Calu3 (cell line): ENCODE measurements around the gene RNF167. TPM values are rescaled to one million over a fixed set of nuclear protein-coding genes. Genes with fewer than 3 reads are reported as not detected.
A peak's percentile ranks its signal among the peaks of the same experiment; 100 is the strongest.

Experiments
- BruUV-seq: library from RNA; stranded (reverse); fragments of 400-500 nt; replicated peaks from 2 replicates; lab custom pipeline; 2021; lab: Mats Ljungman, UMichigan
- CTCF ChIA-PET: fragments of 300-600 bp; sonication (Branson Sonifier 250); formaldehyde crosslinking; loops from one replicate; lab custom pipeline; 2022; ENCODE audit warnings: antibody characterized with exemption; lab: Charles Lee
- DNase-seq: peaks from one replicate; pipeline ENCODE4 v3.0.0; 2022
- H3K27ac Mint-ChIP-seq: one replicate; pipeline ENCODE4 v1.8.0; 2022; ENCODE audit warnings: mixed read lengths; ENCODE audit not compliant: unreplicated experiment
- H3K27me3 Mint-ChIP-seq: one replicate; pipeline ENCODE4 v1.8.0; 2022; ENCODE audit warnings: mixed read lengths; ENCODE audit not compliant: unreplicated experiment
- H3K36me3 Mint-ChIP-seq: one replicate; pipeline ENCODE4 v1.8.0; 2022; ENCODE audit warnings: mild to moderate bottlenecking, moderate library complexity, mixed read lengths; ENCODE audit not compliant: insufficient read depth, unreplicated experiment
- H3K4me1 Mint-ChIP-seq: one replicate; pipeline ENCODE4 v1.8.0; 2022; ENCODE audit warnings: mild to moderate bottlenecking, low read depth, mixed read lengths; ENCODE audit not compliant: unreplicated experiment
- H3K4me3 Mint-ChIP-seq: one replicate; pipeline ENCODE4 v1.8.0; 2022; ENCODE audit warnings: mild to moderate bottlenecking, low read depth, moderate library complexity, mixed read lengths; ENCODE audit not compliant: unreplicated experiment
- H3K9me3 Mint-ChIP-seq: one replicate; pipeline ENCODE4 v1.8.0; 2022; ENCODE audit warnings: low read depth, mixed read lengths; ENCODE audit not compliant: unreplicated experiment
- CTCF ChIP-seq: fragments of 200-600 bp; IDR thresholded peaks from one replicate; pipeline ENCODE4 v1.8.0; 2022; ENCODE audit warnings: antibody characterized with exemption; ENCODE audit not compliant: unreplicated experiment
- intact Hi-C: fragments of 100-400 bp; cut with micrococcal nuclease; formaldehyde crosslinking; loops from one replicate; pipeline ENCODE4 v1.10.0; 2022; ENCODE audit not compliant: unreplicated experiment
- total RNA-seq: library from RNA; stranded (reverse); gene quantifications from 2 replicates; pipeline ENCODE4 v1.2.3, GENCODE V29; 2022

RNF167 gene
- total RNA-seq, 1 experiment from 2014 or later: 65.2 TPM

- H3K36me3 Mint-ChIP-seq: peaks cover 30% of the 10 kb centered on the region
- no peaks in the 10 kb centered on the region for H3K9me3 Mint-ChIP-seq
- H3K27ac Mint-ChIP-seq: no peak overlapping the region
- CTCF ChIA-PET: interaction anchor here (0.5 to 0.8 kb wide), 2 partner anchors 108 to 872 kb away, joined by 3 to 5 read pairs; no protein-coding TSS in a partner anchor
- H3K4me1 Mint-ChIP-seq: peaks cover 14% of the 10 kb centered on the region
- no peak for DNase-seq
- intact Hi-C loops: no loop called here
- H3K27me3 Mint-ChIP-seq: no peaks in the 10 kb centered on the region
- no peak overlapping the region for H3K4me3 Mint-ChIP-seq
- no TSS peak for BruUV-seq
- no peak for TF ChIP-seq CTCF
These were observed 41.1 kb upstream of the RNF167 start for GRCh38 chr17:4898927-4899326.

GRCh38 chr17:4899341-4900230 is 40.5 kb upstream of the RNF167 start, which contains the start of gene C17orf107:
Gene C17orf107, plus strand, starts transcription at chr17:4899536. Its CDS starts 227 bp downstream, at chr17:4899763.
- BruUV-seq: no TSS peak
- intact Hi-C loops: loop anchor here (5.0 kb wide), 1 partner anchor 112 kb away; the partner anchor contains the start of genes GLTPD2 and VMO1
- Mint-ChIP-seq H3K9me3 (no peaks in the 10 kb centered on the region), H3K36me3 (peaks cover 30% of the 10 kb centered on the region), H3K4me1 (peaks cover 14% of the 10 kb centered on the region), H3K4me3 (no peak within 1 kb of the TSS), H3K27me3 (no peaks in the 10 kb centered on the region), H3K27ac (peak within 1 kb of the TSS; percentile 47)
- no peak for TF ChIP-seq CTCF
- no peak for DNase-seq
- CTCF ChIA-PET: interaction anchor here (0.5 to 0.8 kb wide), 2 partner anchors 109 to 873 kb away, joined by 3 to 5 read pairs; no protein-coding TSS in a partner anchor

GRCh38 chr17:4900231-4901107 is 39.6 kb upstream of the RNF167 start:
- H3K4me1 Mint-ChIP-seq: peaks cover 14% of the 10 kb centered on the region
- no peak for TF ChIP-seq CTCF
- H3K27me3 Mint-ChIP-seq: no peaks in the 10 kb centered on the region
- H3K9me3 Mint-ChIP-seq: no peaks in the 10 kb centered on the region
- no TSS peak for BruUV-seq
- CTCF ChIA-PET: no interaction called here
- DNase-seq: no peak
- H3K27ac Mint-ChIP-seq: no peak overlapping the region
- H3K36me3 Mint-ChIP-seq: peaks cover 25% of the 10 kb centered on the region
- H3K4me3 Mint-ChIP-seq: no peak overlapping the region
- intact Hi-C loops: loop anchor here (5.0 kb wide), 1 partner anchor 113 kb away; the partner anchor contains the start of genes GLTPD2 and VMO1

DNA sequence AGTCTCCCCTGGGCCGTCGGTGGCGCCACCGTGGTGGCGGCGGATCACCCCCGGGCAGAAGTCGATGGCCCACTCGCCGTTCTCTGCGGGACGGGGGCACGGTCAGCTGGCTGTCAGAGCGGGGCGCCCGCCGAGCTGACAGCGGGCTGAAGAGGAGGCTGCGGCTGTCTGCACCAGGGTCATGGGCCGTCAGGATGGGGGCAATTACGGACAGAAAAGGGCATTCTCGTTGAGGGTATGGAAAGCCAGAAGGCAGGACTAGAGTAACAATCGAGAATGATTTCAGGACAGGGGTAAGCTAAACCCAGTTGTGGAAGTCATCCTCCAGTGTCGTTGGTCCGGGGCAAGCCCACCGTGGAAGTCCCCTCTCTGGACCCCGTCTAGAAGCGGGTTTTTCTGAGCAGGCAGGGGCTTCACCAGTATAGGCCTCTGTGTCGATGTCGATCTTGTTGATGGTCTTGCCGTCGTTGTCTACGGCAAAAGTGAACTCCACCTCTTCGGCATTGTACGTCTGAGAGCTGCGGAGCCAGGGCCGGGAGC is 38.9 kb upstream of the RNF167 start:
- peaks cover 14% of the 10 kb centered on the region for H3K4me1 Mint-ChIP-seq
- peaks cover 18% of the 10 kb centered on the region for H3K36me3 Mint-ChIP-seq
- no peaks in the 10 kb centered on the region for H3K27me3 Mint-ChIP-seq
- H3K27ac Mint-ChIP-seq: no peak overlapping the region
- DNase-seq: no peak
- CTCF ChIA-PET: no interaction called here
- intact Hi-C loops: loop anchor here (5.0 kb wide), 1 partner anchor 114 kb away; the partner anchor contains the start of genes GLTPD2 and VMO1
- TF ChIP-seq CTCF: no peak
- no peak overlapping the region for H3K4me3 Mint-ChIP-seq
- no peaks in the 10 kb centered on the region for H3K9me3 Mint-ChIP-seq
- BruUV-seq: no TSS peak
